ENCODE measurements around the gene CHRNA9.

GRCh38 chr4:40403081-40403480 is 67.9 kb downstream of the CHRNA9 start:
- TF ChIP-seq POLR2A (IDR thresholded peaks at IDR 0.05; ENCODE audit: low read depth, low read length) (no peak), TAF1 (IDR thresholded peaks at IDR 0.05; ENCODE audit: borderline replicate concordance, low read depth, low read length) (no peak)

Data from GM12892 (cell line).